H1 (cell line): ENCODE results near the gene FASN. TPM values are rescaled to one million over a fixed set of nuclear protein-coding genes. Genes with fewer than 3 reads are reported as not detected.

ENCODE experiments used
- CTCF ChIA-PET: fragments of 300-600 bp; sonication (Branson Sonifier 250); formaldehyde crosslinking; loops from one replicate; lab custom pipeline; 2021; ENCODE audit not compliant: partially characterized antibody; lab: Charles Lee
- POLR2A ChIA-PET: fragments of 300-600 bp; sonication (Branson Sonifier 250); formaldehyde crosslinking; loops from one replicate; lab custom pipeline; 2021; ENCODE audit warnings: inconsistent platforms; ENCODE audit not compliant: partially characterized antibody; lab: Charles Lee
- DNase-seq, 2 experiments: peaks; one replicate each; pipeline versions ENCODE4 v3.0.0 to v3.0.0-alpha.2; 2010 to 2022; ENCODE audit warnings: low spot score in 2 of 2, low read depth in 1 of 2, mixed read lengths in 1 of 2
- FAIRE-seq: peaks from 2 replicates; lab custom pipeline; 2011; peaks lifted over from hg19 to GRCh38; lab: Jason Lieb, UNC
- H2AFZ ChIP-seq: 2 replicates; pipeline ENCODE4 v1.8.1; 2012; ENCODE audit warnings: low read length, inconsistent platforms
- H2AK5ac ChIP-seq: 2 replicates; pipeline ENCODE4 v1.6.1; 2013; ENCODE audit warnings: low read depth, low read length
- H2BK120ac ChIP-seq: replicated peaks from 2 replicates; pipeline ENCODE3; 2013; ENCODE audit warnings: low read depth, low read length, inconsistent platforms
- H2BK12ac ChIP-seq: 2 replicates; pipeline ENCODE4 v1.6.1; 2013; ENCODE audit warnings: low read depth, low read length
- H2BK15ac ChIP-seq: 2 replicates; pipeline ENCODE4 v1.6.1; 2013; ENCODE audit warnings: low read length
- H2BK20ac ChIP-seq: 2 replicates; pipeline ENCODE4 v1.6.1; 2013; ENCODE audit warnings: low read length
- H2BK5ac ChIP-seq: 2 replicates; pipeline ENCODE4 v1.6.1; 2013; ENCODE audit warnings: low read depth, low read length
- H3K14ac ChIP-seq: 2 replicates; pipeline ENCODE4 v1.6.1; 2013; ENCODE audit warnings: inconsistent platforms; ENCODE audit not compliant: insufficient read length
- H3K18ac ChIP-seq: 2 replicates; pipeline ENCODE4 v1.6.1; 2013; ENCODE audit warnings: low read length; ENCODE audit errors: extremely low read depth
- H3K23ac ChIP-seq: 2 replicates; pipeline ENCODE4 v1.6.1; 2013; ENCODE audit warnings: inconsistent platforms; ENCODE audit not compliant: insufficient read length
- H3K23me2 ChIP-seq: 2 replicates; pipeline ENCODE4 v1.6.1; 2013; ENCODE audit warnings: low read depth, low read length
- H3K27ac ChIP-seq: 2 replicates; pipeline ENCODE4 v1.6.1; 2011; ENCODE audit warnings: low read depth, low read length, inconsistent platforms
- H3K27me3 ChIP-seq, 4 experiments: replicated peaks in 1 of 4; 1 replicate in 1 of 4; 2 replicates in 3 of 4; pipeline versions ENCODE4 v1.6.1 to v1.8.1; 2011 to 2013; ENCODE audit warnings: low read length in 3 of 4, mild to moderate bottlenecking in 3 of 4, inconsistent platforms in 2 of 4, mixed read lengths in 2 of 4, moderate library complexity in 1 of 4; ENCODE audit not compliant: control insufficient read depth in 3 of 4, insufficient read depth in 3 of 4; ENCODE audit errors: extremely low read depth in 1 of 4
- H3K36me3 ChIP-seq, 4 experiments: 2 replicates each; pipeline versions ENCODE4 v1.6.1 to v1.8.1; 2011 to 2013; ENCODE audit warnings: mild to moderate bottlenecking in 4 of 4, low read length in 3 of 4, moderate library complexity in 2 of 4, control low read depth in 1 of 4, inconsistent platforms in 1 of 4; ENCODE audit not compliant: insufficient read depth in 4 of 4, control insufficient read depth in 2 of 4
- H3K4ac ChIP-seq: replicated peaks from 2 replicates; pipeline ENCODE3; 2013; ENCODE audit warnings: low read length, low read depth, mixed read lengths, inconsistent platforms; ENCODE audit not compliant: insufficient read length
- H3K4me1 ChIP-seq, 4 experiments: replicated peaks in 1 of 4; 1 replicate in 1 of 4; 2 replicates in 3 of 4; pipeline versions ENCODE4 v1.6.1 to v1.8.1; 2011 to 2013; ENCODE audit warnings: low read length in 3 of 4, inconsistent platforms in 2 of 4, mixed read lengths in 1 of 4; ENCODE audit not compliant: insufficient read depth in 4 of 4, control insufficient read depth in 3 of 4
- H3K4me2 ChIP-seq, 2 experiments: 2 replicates each; pipeline versions ENCODE4 v1.6.1 to v1.8.1; 2011 to 2013; ENCODE audit warnings: low read depth in 2 of 2, low read length in 2 of 2, control low read depth in 1 of 2, inconsistent platforms in 1 of 2, mild to moderate bottlenecking in 1 of 2; ENCODE audit not compliant: insufficient read depth in 1 of 2
- H3K4me3 ChIP-seq, 4 experiments: fragments of 200-600, 300-600 bp in 1 of 4; sonication (generic), shearing (Covaris generic), sonication (Bioruptor Twin) in 1 of 4; 2 replicates each; pipeline versions ENCODE4 v1.5.1 to v1.8.1; 2011 to 2016; ENCODE audit warnings: low read length in 4 of 4, low read depth in 3 of 4, control low read depth in 2 of 4, inconsistent platforms in 2 of 4, mild to moderate bottlenecking in 2 of 4, mixed read lengths in 1 of 4, moderate library complexity in 1 of 4; ENCODE audit not compliant: insufficient read depth in 2 of 4; ENCODE audit errors: extremely low read depth in 1 of 4
- H3K56ac ChIP-seq: replicated peaks from 2 replicates; pipeline ENCODE3; 2013; ENCODE audit warnings: low read depth, mild to moderate bottlenecking, mixed read lengths, low read length, inconsistent platforms; ENCODE audit not compliant: insufficient read length
- H3K79me1 ChIP-seq: 2 replicates; pipeline ENCODE4 v1.6.1; 2013; ENCODE audit warnings: low read depth, low read length, control low read depth
- H3K79me2 ChIP-seq, 2 experiments: 2 replicates each; pipeline versions ENCODE4 v1.6.1 to v1.8.1; 2012 to 2013; ENCODE audit warnings: low read length in 2 of 2, mild to moderate bottlenecking in 2 of 2, inconsistent platforms in 1 of 2; ENCODE audit not compliant: insufficient read depth in 2 of 2, control insufficient read depth in 1 of 2
- H3K9ac ChIP-seq, 4 experiments: replicated peaks in 1 of 4; 1 replicate in 1 of 4; 2 replicates in 3 of 4; pipeline versions ENCODE4 v1.6.1 to v1.8.1; 2011 to 2013; ENCODE audit warnings: low read depth in 3 of 4, low read length in 3 of 4, control low read depth in 2 of 4, mild to moderate bottlenecking in 2 of 4, moderate library complexity in 2 of 4, inconsistent platforms in 1 of 4; ENCODE audit errors: extremely low read depth in 1 of 4
- H3K9me3 ChIP-seq, 2 experiments: 2 replicates each; pipeline versions ENCODE4 v1.6.1 to v1.8.1; 2012 to 2013; ENCODE audit warnings: mild to moderate bottlenecking in 2 of 2, moderate library complexity in 2 of 2, control low read depth in 1 of 2, inconsistent platforms in 1 of 2, low read depth in 1 of 2, low read length in 1 of 2, mixed read lengths in 1 of 2; ENCODE audit not compliant: insufficient read depth in 2 of 2
- H4K20me1 ChIP-seq, 2 experiments: replicated peaks in 1 of 2; 2 replicates each; pipeline versions ENCODE3 to v1.8.1; 2011 to 2013; ENCODE audit warnings: inconsistent platforms in 2 of 2, low read length in 2 of 2, mild to moderate bottlenecking in 1 of 2; ENCODE audit not compliant: insufficient read depth in 2 of 2, control insufficient read depth in 1 of 2
- H4K5ac ChIP-seq: 2 replicates; pipeline ENCODE4 v1.6.1; 2013; ENCODE audit warnings: low read length, low read depth, mixed read lengths, inconsistent platforms; ENCODE audit not compliant: insufficient read length
- H4K8ac ChIP-seq: 2 replicates; pipeline ENCODE4 v1.8.0; 2013; ENCODE audit warnings: mild to moderate bottlenecking, moderate library complexity, low read length, inconsistent platforms; ENCODE audit not compliant: insufficient read depth; ENCODE audit errors: extremely low read depth
- H4K91ac ChIP-seq: replicated peaks from 2 replicates; pipeline ENCODE3; 2013; ENCODE audit warnings: low read length, mixed read lengths, inconsistent platforms; ENCODE audit not compliant: insufficient read length
- CEBPB ChIP-seq: IDR thresholded peaks from 2 replicates; pipeline ENCODE4 v1.6.1; 2012; ENCODE audit warnings: low read depth, low read length
- GABPA ChIP-seq: IDR thresholded peaks from 2 replicates; pipeline ENCODE4 v1.6.1; 2011; ENCODE audit warnings: mild to moderate bottlenecking, low read length, moderate library complexity, borderline replicate concordance; ENCODE audit not compliant: insufficient read depth
- POU5F1 ChIP-seq: IDR thresholded peaks from 2 replicates; pipeline ENCODE4 v1.6.1; 2011; ENCODE audit warnings: low read depth, mild to moderate bottlenecking, low read length, moderate library complexity
- RAD21 ChIP-seq, 2 experiments: IDR thresholded peaks in 1 of 2; conservative IDR thresholded peaks in 1 of 2; 2 replicates each; pipeline ENCODE4 v1.6.1; 2011; ENCODE audit warnings: low read depth in 2 of 2, low read length in 2 of 2, improper control_type of control experiment in 1 of 2, inconsistent platforms in 1 of 2, mild to moderate bottlenecking in 1 of 2, moderate library complexity in 1 of 2
- SIN3A ChIP-seq, 2 experiments: IDR thresholded peaks in 1 of 2; conservative IDR thresholded peaks in 1 of 2; 2 replicates each; pipeline ENCODE4 v1.6.1; 2011 to 2012; ENCODE audit warnings: low read length in 2 of 2, improper control_type of control experiment in 1 of 2, low read depth in 1 of 2, mild to moderate bottlenecking in 1 of 2
- SIRT6 ChIP-seq: IDR thresholded peaks from one replicate; pipeline ENCODE4 v1.7.1; 2012; ENCODE audit warnings: low read length, inconsistent platforms
- SP1 ChIP-seq: IDR thresholded peaks from 2 replicates; pipeline ENCODE4 v1.6.1; 2011; ENCODE audit warnings: low read depth, low read length
- SUZ12 ChIP-seq: fragments of 200-600 bp; sonication (generic); IDR thresholded peaks from 2 replicates; pipeline ENCODE4 v1.6.1; 2012; ENCODE audit warnings: mild to moderate bottlenecking, inconsistent platforms, low read length, moderate library complexity, mixed read lengths
- WGBS, 2 experiments: shearing (Covaris generic) in 1 of 2; methylation state at CpG; one replicate each; pipeline versions ENCODE4 v1.1.6 to v1.1.7; 2013 to 2015; ENCODE audit warnings: low lambda C conversion rate in 2 of 2, mixed read lengths in 2 of 2, inconsistent platforms in 1 of 2, low coverage in 1 of 2, missing lambda C conversion rate in 1 of 2; ENCODE audit not compliant: insufficient replicate concordance in 2 of 2, insufficient coverage in 1 of 2, insufficient read length in 1 of 2; ENCODE audit errors: extremely low coverage in 1 of 2, missing lambda C conversion rate in 1 of 2; 5-methylcytosine and 5-hydroxymethylcytosine counted together
- polyA plus RNA-seq, 7 experiments: library from polyadenylated mRNA; depleted of rRNA in 3 of 7; stranded (reverse) in 5 of 7; unstranded in 2 of 7; fragments of >200 nt in 5 of 7; fragments of 200-250 nt in 2 of 7; gene quantifications; 1 replicate in 5 of 7; 2 replicates in 1 of 7; 4 replicates in 1 of 7; pipeline versions ENCODE4 v1.2.1 to v1.2.3, GENCODE V29; 2011 to 2013; ENCODE audit warnings: missing spikeins in 2 of 7, mixed read lengths in 2 of 7
- total RNA-seq: library from RNA; stranded (reverse); fragmentation: NEBNext Ultra II Directional; extraction: Animal tissue kit (Norgen Biotek cat#: 25700); gene quantifications from 2 replicates; pipeline ENCODE4 v1.2.1, GENCODE V29; 2021
- TF ChIP-seq, protein P1 (sequence below), 3 experiments: IDR thresholded peaks; 1 replicate in 2 of 3; 2 replicates in 1 of 3; pipeline versions ENCODE4 v1.5.1 to v1.6.1; 2011; ENCODE audit warnings: low read length in 3 of 3, mild to moderate bottlenecking in 3 of 3, inconsistent platforms in 2 of 3, low read depth in 1 of 3, moderate library complexity in 1 of 3; ENCODE audit not compliant: insufficient read depth in 1 of 3; ENCODE audit errors: control extremely low read depth in 1 of 3

FASN gene
- total and polyA plus RNA-seq, 2 of the 8 experiments (the other 6 are each of a cell fraction or from before 2014, with no cell fraction given) = 143 to 561 TPM

GRCh38 chr17:82077617-82078358 is 20.2 kb downstream of the FASN start:
- Histone ChIP-seq H4K20me1 (peaks cover 18 to 28% of the 10 kb centered on the region in 2 experiments), H4K8ac (0 out of 2 replicates have a peak overlapping the region, but pooled peaks have one; percentile 68), H2AFZ (no peak overlapping the region), H2BK5ac (no peak overlapping the region), H2BK20ac (no peak overlapping the region), H4K5ac (no peak overlapping the region), H2BK12ac (no peak overlapping the region), H3K9me3 (no peaks in the 10 kb centered on the region), H2BK15ac (no peak overlapping the region), H2BK120ac (no peak overlapping the region), H2AK5ac (no peak overlapping the region), H3K4me2 (no peak overlapping the region), H3K9ac (no peak overlapping the region), H3K36me3 (peaks cover 28 to 51% (median 38%) of the 10 kb centered on the region in 4 experiments), H3K4me1 (no peaks in the 10 kb centered on the region), H3K4ac (no peak overlapping the region), H3K14ac (no peak overlapping the region), H3K18ac (no peak overlapping the region), H3K4me3 (no peak overlapping the region), H3K27me3 (no peaks in the 10 kb centered on the region; a peak in 1 of 7 replicates), H3K23ac (no peak overlapping the region), H3K79me2 (no peaks in the 10 kb centered on the region), H3K23me2 (no peaks in the 10 kb centered on the region), H3K27ac (no peak overlapping the region), H3K56ac (no peak overlapping the region), H4K91ac (no peak overlapping the region), H3K79me1 (peaks cover 5% of the 10 kb centered on the region)
- ChIA-PET CTCF (interaction anchor here (0.6 to 2.7 kb wide), 14 partner anchors 10 to 208 kb away, joined by 3 to 16 read pairs (median 3); partner anchors contain the start of gene FASN), POLR2A (interaction anchor here (1.1 to 12.5 kb wide), 12 partner anchors 11 to 60 kb away, joined by 3 to 105 read pairs (median 7); partner anchors contain the start of genes DUS1L, FASN, GPS1 and RAC3)
- WGBS, 2 experiments = 82% methylated on average over 23 of the region's 28 CpGs; no CpG with 5 or more reads in 1 of the 2 experiments
- FAIRE-seq = no peak
- no peak for DNase-seq
- no peak for TF ChIP-seq SIN3A (conservative IDR thresholded peaks at IDR 0.05 in 1 of 2, IDR thresholded peaks at IDR 0.05 in 1 of 2; ENCODE audit: low read depth in 1 of 2, low read length in 2 of 2)
- no peak for TF ChIP-seq GABPA
- no peak for TF ChIP-seq SP1
- TF ChIP-seq SUZ12 = no peak
- no peak for TF ChIP-seq SIRT6
- TF ChIP-seq CEBPB = no peak
- peak in 1 of 2 experiments; percentile 39; a peak in 3 of 4 replicates for TF ChIP-seq RAD21 (IDR thresholded peaks at IDR 0.05 in 1 of 2, conservative IDR thresholded peaks at IDR 0.05 in 1 of 2; ENCODE audit: low read depth in 2 of 2, low read length in 2 of 2)
- no peak for TF ChIP-seq POU5F1
- TF ChIP-seq, protein P1, sequence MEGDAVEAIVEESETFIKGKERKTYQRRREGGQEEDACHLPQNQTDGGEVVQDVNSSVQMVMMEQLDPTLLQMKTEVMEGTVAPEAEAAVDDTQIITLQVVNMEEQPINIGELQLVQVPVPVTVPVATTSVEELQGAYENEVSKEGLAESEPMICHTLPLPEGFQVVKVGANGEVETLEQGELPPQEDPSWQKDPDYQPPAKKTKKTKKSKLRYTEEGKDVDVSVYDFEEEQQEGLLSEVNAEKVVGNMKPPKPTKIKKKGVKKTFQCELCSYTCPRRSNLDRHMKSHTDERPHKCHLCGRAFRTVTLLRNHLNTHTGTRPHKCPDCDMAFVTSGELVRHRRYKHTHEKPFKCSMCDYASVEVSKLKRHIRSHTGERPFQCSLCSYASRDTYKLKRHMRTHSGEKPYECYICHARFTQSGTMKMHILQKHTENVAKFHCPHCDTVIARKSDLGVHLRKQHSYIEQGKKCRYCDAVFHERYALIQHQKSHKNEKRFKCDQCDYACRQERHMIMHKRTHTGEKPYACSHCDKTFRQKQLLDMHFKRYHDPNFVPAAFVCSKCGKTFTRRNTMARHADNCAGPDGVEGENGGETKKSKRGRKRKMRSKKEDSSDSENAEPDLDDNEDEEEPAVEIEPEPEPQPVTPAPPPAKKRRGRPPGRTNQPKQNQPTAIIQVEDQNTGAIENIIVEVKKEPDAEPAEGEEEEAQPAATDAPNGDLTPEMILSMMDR (IDR thresholded peaks at IDR 0.05; ENCODE audit: control extremely low read depth in 1 of 3, insufficient read depth in 1 of 3, low read depth in 1 of 3, low read length in 3 of 3) = peak; percentile 26 to 44 (median 33)
